Astrocyte of the spinal cord (primary cell): ENCODE measurements around the gene ZFHX3.

ENCODE experiments used
- DNase-seq: peaks from one replicate; pipeline ENCODE4 v3.0.0; 2011; ENCODE audit warnings: low read depth, low spot score
- H3K4me3 ChIP-seq: 2 replicates; pipeline ENCODE4 v1.5.1; 2011; ENCODE audit warnings: low read depth, mild to moderate bottlenecking, low read length, moderate library complexity
- in situ Hi-C: cut with HindIII; loops from 2 replicates; pipeline ENCODE4 v1.10.0; 2017; ENCODE audit warnings: low sequenced_read_pairs
- TF ChIP-seq, protein P1 (sequence below): IDR thresholded peaks from 2 replicates; pipeline ENCODE4 v1.5.1; 2012; ENCODE audit warnings: low read depth, mild to moderate bottlenecking, low read length, inconsistent platforms

ZFHX3 gene

GRCh38 chr16:72854267-72854959 lies 193.5 kb downstream of the ZFHX3 start:
- H3K4me3 ChIP-seq, result no peak overlapping the region
- in situ Hi-C loops, result no loop called here
- TF ChIP-seq, protein P1, sequence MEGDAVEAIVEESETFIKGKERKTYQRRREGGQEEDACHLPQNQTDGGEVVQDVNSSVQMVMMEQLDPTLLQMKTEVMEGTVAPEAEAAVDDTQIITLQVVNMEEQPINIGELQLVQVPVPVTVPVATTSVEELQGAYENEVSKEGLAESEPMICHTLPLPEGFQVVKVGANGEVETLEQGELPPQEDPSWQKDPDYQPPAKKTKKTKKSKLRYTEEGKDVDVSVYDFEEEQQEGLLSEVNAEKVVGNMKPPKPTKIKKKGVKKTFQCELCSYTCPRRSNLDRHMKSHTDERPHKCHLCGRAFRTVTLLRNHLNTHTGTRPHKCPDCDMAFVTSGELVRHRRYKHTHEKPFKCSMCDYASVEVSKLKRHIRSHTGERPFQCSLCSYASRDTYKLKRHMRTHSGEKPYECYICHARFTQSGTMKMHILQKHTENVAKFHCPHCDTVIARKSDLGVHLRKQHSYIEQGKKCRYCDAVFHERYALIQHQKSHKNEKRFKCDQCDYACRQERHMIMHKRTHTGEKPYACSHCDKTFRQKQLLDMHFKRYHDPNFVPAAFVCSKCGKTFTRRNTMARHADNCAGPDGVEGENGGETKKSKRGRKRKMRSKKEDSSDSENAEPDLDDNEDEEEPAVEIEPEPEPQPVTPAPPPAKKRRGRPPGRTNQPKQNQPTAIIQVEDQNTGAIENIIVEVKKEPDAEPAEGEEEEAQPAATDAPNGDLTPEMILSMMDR, result no peak
- no peak for DNase-seq

GRCh38 chr16:72853575-72854266 lies 194.2 kb downstream of the ZFHX3 start:
- DNase-seq, result no peak
- in situ Hi-C loops, result no loop called here
- TF ChIP-seq, protein P1, result no peak
- H3K4me3 ChIP-seq, result no peak overlapping the region

DNA sequence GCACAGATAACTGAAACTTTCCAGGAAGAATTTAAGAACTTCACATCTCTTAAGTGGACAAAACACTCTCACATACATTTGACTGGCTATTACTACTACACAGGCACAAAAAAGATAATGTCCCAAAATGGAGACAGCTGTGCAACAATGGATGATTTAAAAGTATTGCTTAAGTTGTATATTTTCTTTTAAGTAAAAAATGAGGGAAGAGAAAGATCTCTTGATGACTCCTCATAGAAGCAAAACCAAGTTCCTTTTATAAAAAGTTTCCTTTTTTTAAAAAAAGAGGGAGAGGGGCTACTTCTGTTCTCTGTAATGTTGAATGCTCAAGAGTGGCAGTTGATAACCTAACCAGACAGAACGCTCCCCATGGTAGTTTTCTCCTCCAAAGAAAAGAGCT lies 195.5 kb downstream of the ZFHX3 start:
- TF ChIP-seq, protein P1, result no peak
- DNase-seq, result no peak
- in situ Hi-C loops, result no loop called here
- H3K4me3 ChIP-seq, result no peak overlapping the region

DNA sequence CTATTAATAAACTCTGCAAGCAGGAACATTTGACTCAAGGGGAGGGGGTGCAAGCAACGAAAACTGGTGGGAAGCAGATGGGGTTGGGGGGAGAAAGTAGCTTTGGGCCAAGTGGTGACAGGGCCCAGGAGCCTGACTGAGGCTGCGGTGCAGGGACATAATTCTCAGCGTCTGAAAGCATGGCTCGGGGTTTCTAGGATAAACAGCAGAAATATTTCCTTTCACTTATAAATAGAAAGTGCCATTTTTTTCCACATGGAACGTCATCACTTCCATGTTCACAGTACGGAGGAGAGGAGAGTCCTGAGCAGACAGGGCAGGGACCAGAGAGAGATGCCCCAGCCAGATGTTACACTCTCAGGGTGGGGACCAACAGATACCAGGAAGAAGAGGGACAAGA lies 197.1 kb downstream of the ZFHX3 start:
- in situ Hi-C loops, result no loop called here
- no peak overlapping the region for H3K4me3 ChIP-seq
- TF ChIP-seq, protein P1, result no peak
- peak; percentile 61 for DNase-seq

GRCh38 chr16:72850021-72850420 lies 197.9 kb downstream of the ZFHX3 start:
- DNase-seq, result no peak
- TF ChIP-seq, protein P1, result no peak
- in situ Hi-C loops, result no loop called here
- H3K4me3 ChIP-seq, result no peak overlapping the region

DNA sequence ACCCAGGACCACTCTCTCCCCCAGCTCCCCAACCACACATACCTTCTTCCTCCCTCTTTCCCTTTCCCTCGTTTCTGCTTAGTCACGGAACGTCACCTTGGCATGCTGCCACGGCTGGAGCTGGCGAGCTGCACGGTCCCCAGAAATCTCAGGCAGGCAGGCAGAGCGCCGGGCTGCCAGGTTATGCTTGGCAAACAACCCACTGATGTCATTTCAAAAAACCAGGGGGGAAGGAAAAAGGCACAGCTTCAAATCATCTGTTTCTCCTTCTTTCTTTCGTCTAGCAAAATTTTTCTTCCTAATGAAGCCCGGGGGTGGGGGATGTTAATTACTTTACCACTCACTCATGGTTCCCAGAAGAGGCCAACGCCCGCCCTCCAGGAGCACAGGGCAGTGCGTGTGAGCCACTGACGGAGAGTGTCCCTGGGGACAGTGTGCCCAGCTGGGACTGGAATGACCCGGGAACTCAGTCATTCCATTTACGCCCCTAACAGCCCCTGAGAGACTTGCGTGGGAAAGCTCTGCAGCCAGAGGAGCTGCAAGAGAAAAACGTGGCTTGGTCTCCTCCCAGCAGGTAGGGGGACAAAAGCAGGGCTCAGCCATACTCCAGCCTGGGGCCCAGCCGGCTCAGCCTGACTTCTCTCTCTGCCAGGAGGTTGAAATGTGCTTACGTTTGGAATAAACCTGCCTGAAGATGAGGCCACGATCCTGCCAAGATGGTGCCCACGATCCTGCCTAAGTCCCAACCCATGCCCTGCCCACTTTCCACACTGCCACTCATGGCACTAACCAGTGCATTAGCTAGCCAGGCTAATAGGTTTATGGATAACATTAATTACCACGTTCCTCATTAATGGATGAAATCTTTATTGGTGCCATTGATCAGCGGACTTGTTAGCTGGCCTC lies 198.9 kb downstream of the ZFHX3 start:
- no peak overlapping the region for H3K4me3 ChIP-seq
- DNase-seq, result peak; percentile 90
- TF ChIP-seq, protein P1, result peak; percentile 10
- in situ Hi-C loops, result no loop called here
